Endothelial cell (in vitro differentiated cells): ENCODE data around the gene KIAA0040. TPM values are rescaled to one million over a fixed set of nuclear protein-coding genes. Genes with fewer than 3 reads are reported as not detected.

Experiments
- DNase-seq: peaks from one replicate; pipeline ENCODE4 v3.0.0; 2021; ENCODE audit warnings: low spot score
- H3K27ac Mint-ChIP-seq: one replicate; pipeline ENCODE4 v1.8.0; 2021; ENCODE audit warnings: mixed read lengths, inconsistent platforms; ENCODE audit not compliant: unreplicated experiment
- H3K27me3 Mint-ChIP-seq: one replicate; pipeline ENCODE4 v1.8.0; 2021; ENCODE audit warnings: mild to moderate bottlenecking, moderate library complexity, mixed read lengths, inconsistent platforms; ENCODE audit not compliant: unreplicated experiment
- H3K36me3 Mint-ChIP-seq: one replicate; pipeline ENCODE4 v1.8.0; 2021; ENCODE audit warnings: mild to moderate bottlenecking, low read depth, mixed read lengths, inconsistent platforms; ENCODE audit not compliant: unreplicated experiment
- H3K4me1 Mint-ChIP-seq: one replicate; pipeline ENCODE4 v1.8.0; 2021; ENCODE audit warnings: mild to moderate bottlenecking, mixed read lengths, inconsistent platforms; ENCODE audit not compliant: unreplicated experiment
- H3K4me3 Mint-ChIP-seq: one replicate; pipeline ENCODE4 v1.8.0; 2021; ENCODE audit warnings: mild to moderate bottlenecking, mixed read lengths, inconsistent platforms; ENCODE audit not compliant: unreplicated experiment
- H3K9me3 Mint-ChIP-seq: one replicate; pipeline ENCODE4 v1.8.0; 2021; ENCODE audit warnings: mixed read lengths, inconsistent platforms; ENCODE audit not compliant: unreplicated experiment
- total RNA-seq: library from RNA; stranded (reverse); fragmentation: NEBNext Ultra II Directional; extraction: Animal tissue kit (Norgen Biotek cat#: 25700); gene quantifications from one replicate; pipeline ENCODE4 v1.2.1, GENCODE V29; 2021; ENCODE audit not compliant: unreplicated experiment
- TF ChIP-seq, protein P1 (sequence below): fragments of 200-600 bp; sonication (generic); IDR thresholded peaks from one replicate; pipeline ENCODE4 v1.5.0; 2021; ENCODE audit warnings: antibody characterized with exemption; ENCODE audit not compliant: unreplicated experiment

Gene KIAA0040
- total RNA-seq, 1 donor from 2014 or later: 4.1 TPM

GRCh38 chr1:175167861-175168260 lies 24.7 kb downstream of the KIAA0040 start:
- DNase-seq: no peak
- Mint-ChIP-seq H3K36me3 (peaks cover 5% of the 10 kb centered on the region), H3K27ac (no peak overlapping the region), H3K4me1 (peaks cover 10% of the 10 kb centered on the region), H3K4me3 (no peak overlapping the region), H3K9me3 (no peaks in the 10 kb centered on the region), H3K27me3 (peaks cover 7% of the 10 kb centered on the region)
- TF ChIP-seq, protein P1, sequence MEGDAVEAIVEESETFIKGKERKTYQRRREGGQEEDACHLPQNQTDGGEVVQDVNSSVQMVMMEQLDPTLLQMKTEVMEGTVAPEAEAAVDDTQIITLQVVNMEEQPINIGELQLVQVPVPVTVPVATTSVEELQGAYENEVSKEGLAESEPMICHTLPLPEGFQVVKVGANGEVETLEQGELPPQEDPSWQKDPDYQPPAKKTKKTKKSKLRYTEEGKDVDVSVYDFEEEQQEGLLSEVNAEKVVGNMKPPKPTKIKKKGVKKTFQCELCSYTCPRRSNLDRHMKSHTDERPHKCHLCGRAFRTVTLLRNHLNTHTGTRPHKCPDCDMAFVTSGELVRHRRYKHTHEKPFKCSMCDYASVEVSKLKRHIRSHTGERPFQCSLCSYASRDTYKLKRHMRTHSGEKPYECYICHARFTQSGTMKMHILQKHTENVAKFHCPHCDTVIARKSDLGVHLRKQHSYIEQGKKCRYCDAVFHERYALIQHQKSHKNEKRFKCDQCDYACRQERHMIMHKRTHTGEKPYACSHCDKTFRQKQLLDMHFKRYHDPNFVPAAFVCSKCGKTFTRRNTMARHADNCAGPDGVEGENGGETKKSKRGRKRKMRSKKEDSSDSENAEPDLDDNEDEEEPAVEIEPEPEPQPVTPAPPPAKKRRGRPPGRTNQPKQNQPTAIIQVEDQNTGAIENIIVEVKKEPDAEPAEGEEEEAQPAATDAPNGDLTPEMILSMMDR: no peak

DNA sequence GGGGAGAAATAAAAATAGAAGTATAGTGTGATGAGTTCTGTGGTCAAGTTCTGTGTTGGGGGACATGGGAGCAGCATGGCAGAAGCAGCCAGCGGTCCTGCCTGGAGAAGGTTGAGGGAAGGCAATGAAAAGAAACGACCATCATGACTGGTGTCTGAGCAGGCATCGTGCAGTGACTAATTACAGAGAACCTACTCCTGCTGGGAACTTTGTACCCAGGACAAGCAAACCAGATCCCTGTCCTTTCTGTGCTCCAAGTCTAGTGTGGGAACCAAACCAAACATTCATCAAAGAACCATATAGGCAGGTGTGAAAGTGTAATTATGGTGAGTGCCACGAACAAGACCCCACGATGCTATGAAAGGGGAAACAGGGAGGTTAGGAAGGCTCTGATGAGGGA lies 25.8 kb downstream of the KIAA0040 start:
- Mint-ChIP-seq H3K36me3 (peaks cover 5% of the 10 kb centered on the region), H3K27me3 (peaks cover 7% of the 10 kb centered on the region), H3K9me3 (no peaks in the 10 kb centered on the region), H3K4me1 (peaks cover 10% of the 10 kb centered on the region), H3K4me3 (no peak overlapping the region), H3K27ac (no peak overlapping the region)
- no peak for DNase-seq
- TF ChIP-seq, protein P1: no peak

GRCh38 chr1:175164751-175165150 lies 27.8 kb downstream of the KIAA0040 start:
- peaks cover 6% of the 10 kb centered on the region for H3K27me3 Mint-ChIP-seq
- peaks cover 6% of the 10 kb centered on the region for H3K36me3 Mint-ChIP-seq
- no peak overlapping the region for H3K4me3 Mint-ChIP-seq
- peaks cover 4% of the 10 kb centered on the region for H3K4me1 Mint-ChIP-seq
- no peak overlapping the region for H3K27ac Mint-ChIP-seq
- no peaks in the 10 kb centered on the region for H3K9me3 Mint-ChIP-seq
- no peak for DNase-seq
- TF ChIP-seq, protein P1: no peak

GRCh38 chr1:175163702-175164101 lies 28.9 kb downstream of the KIAA0040 start:
- DNase-seq: no peak
- H3K27me3 Mint-ChIP-seq: peaks cover 6% of the 10 kb centered on the region
- TF ChIP-seq, protein P1: no peak
- H3K27ac Mint-ChIP-seq: no peak overlapping the region
- H3K36me3 Mint-ChIP-seq: peaks cover 6% of the 10 kb centered on the region
- no peaks in the 10 kb centered on the region for H3K9me3 Mint-ChIP-seq
- H3K4me1 Mint-ChIP-seq: no peaks in the 10 kb centered on the region
- no peak overlapping the region for H3K4me3 Mint-ChIP-seq

DNA sequence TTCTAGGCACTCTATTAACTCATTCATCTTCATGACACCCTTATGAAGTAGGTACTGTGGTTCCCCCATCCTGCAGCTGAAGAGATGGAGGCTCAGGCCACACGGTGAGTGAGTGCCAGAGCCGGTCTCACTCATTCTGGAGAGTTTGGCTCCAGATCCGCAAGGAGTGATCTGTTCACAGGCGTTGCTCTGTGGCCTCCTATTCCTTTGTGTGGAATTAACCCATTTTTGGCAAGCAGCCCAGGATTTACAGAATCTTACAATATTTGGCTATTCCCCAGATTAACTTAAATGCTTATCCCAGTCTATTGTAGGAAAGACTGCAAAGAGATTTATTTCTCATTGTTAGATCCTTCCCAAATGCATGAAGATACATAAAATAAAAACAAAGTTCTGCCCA lies 29.6 kb downstream of the KIAA0040 start:
- TF ChIP-seq, protein P1: no peak
- Mint-ChIP-seq H3K27me3 (peaks cover 6% of the 10 kb centered on the region), H3K9me3 (no peaks in the 10 kb centered on the region), H3K27ac (no peak overlapping the region), H3K4me3 (no peak overlapping the region), H3K36me3 (peaks cover 6% of the 10 kb centered on the region), H3K4me1 (no peaks in the 10 kb centered on the region)
- no peak for DNase-seq
